Measurements from ENCODE around the gene STT3B. TPM values are rescaled to one million over a fixed set of nuclear protein-coding genes. Genes with fewer than 3 reads are reported as not detected.

The STT3B gene
- total RNA-seq, 1 experiment from 2014 or later = 155 TPM

GRCh38 chr3:31567036-31567435, 34.3 kb downstream of the STT3B start:
- Histone ChIP-seq H3F3A (ENCODE audit: insufficient read depth, low read depth) (no peaks in the 10 kb centered on the region), H3K4me2 (no peak overlapping the region), H3K9me3 (ENCODE audit: insufficient read depth, low read depth) (no peaks in the 10 kb centered on the region), H3K9me2 (ENCODE audit: insufficient read depth) (no peaks in the 10 kb centered on the region), H3K79me2 (ENCODE audit: low read depth) (peaks cover 86% of the 10 kb centered on the region), H3K4me3 (no peak overlapping the region), H3K4me1 (replicated peaks; ENCODE audit: insufficient read depth) (no peaks in the 10 kb centered on the region), H2AFZ (no peak overlapping the region), H3K27ac (no peak overlapping the region), H4K20me1 (ENCODE audit: insufficient read depth) (no peaks in the 10 kb centered on the region), H3K27me3 (ENCODE audit: insufficient read depth, low read depth) (no peaks in the 10 kb centered on the region), H3K36me3 (ENCODE audit: low read depth) (no peaks in the 10 kb centered on the region)
- DNase-seq = no peak
- no TSS peak for BruUV-seq (replicated peaks)
- POLR2A ChIA-PET (ENCODE audit: unreplicated experiment) = no interaction called here
- intact Hi-C loops (cut with micrococcal nuclease; ENCODE audit: unreplicated experiment) = no loop called here
- CTCF ChIA-PET = no interaction called here
- TF ChIP-seq CTCF (conservative IDR thresholded peaks at IDR 0.05) (no peak), EZH2 (IDR thresholded peaks at IDR 0.05; ENCODE audit: low read depth) (no peak)

GRCh38 chr3:31568649-31569048, 35.9 kb downstream of the STT3B start:
- ChIA-PET POLR2A (ENCODE audit: unreplicated experiment) (no interaction called here), CTCF (no interaction called here)

GRCh38 chr3:31571325-31571724, 38.6 kb downstream of the STT3B start:
- no peaks in the 10 kb centered on the region for H3K27me3 ChIP-seq (ENCODE audit: insufficient read depth, low read depth)
- no peak overlapping the region for H3K27ac ChIP-seq
- H3F3A ChIP-seq (ENCODE audit: insufficient read depth, low read depth) = no peaks in the 10 kb centered on the region
- no peaks in the 10 kb centered on the region for H3K9me3 ChIP-seq (ENCODE audit: insufficient read depth, low read depth)
- no peaks in the 10 kb centered on the region for H4K20me1 ChIP-seq (ENCODE audit: insufficient read depth)
- H3K36me3 ChIP-seq (ENCODE audit: low read depth) = no peaks in the 10 kb centered on the region
- no peak overlapping the region for H3K4me2 ChIP-seq
- BruUV-seq (replicated peaks) = no TSS peak
- intact Hi-C loops (cut with micrococcal nuclease; ENCODE audit: unreplicated experiment) = no loop called here
- H3K4me1 ChIP-seq (replicated peaks; ENCODE audit: insufficient read depth) = no peaks in the 10 kb centered on the region
- no peak overlapping the region for H3K4me3 ChIP-seq
- no peak overlapping the region for H2AFZ ChIP-seq
- H3K79me2 ChIP-seq (ENCODE audit: low read depth) = peaks cover 82% of the 10 kb centered on the region
- no peaks in the 10 kb centered on the region for H3K9me2 ChIP-seq (ENCODE audit: insufficient read depth)
- DNase-seq = no peak
- ChIA-PET POLR2A (ENCODE audit: unreplicated experiment) (no interaction called here), CTCF (no interaction called here)
- TF ChIP-seq CTCF (conservative IDR thresholded peaks at IDR 0.05) = no peak
- no peak for TF ChIP-seq EZH2 (IDR thresholded peaks at IDR 0.05; ENCODE audit: low read depth)

More at GRCh38 chr3:31568649-31569048, 35.9 kb downstream of the STT3B start:
- Histone ChIP-seq H3K27ac (no peak overlapping the region), H3K4me1 (replicated peaks; ENCODE audit: insufficient read depth) (no peaks in the 10 kb centered on the region), H3F3A (ENCODE audit: insufficient read depth, low read depth) (no peaks in the 10 kb centered on the region), H3K27me3 (ENCODE audit: insufficient read depth, low read depth) (no peaks in the 10 kb centered on the region), H3K4me2 (no peak overlapping the region), H2AFZ (no peak overlapping the region), H4K20me1 (ENCODE audit: insufficient read depth) (no peaks in the 10 kb centered on the region), H3K9me2 (ENCODE audit: insufficient read depth) (no peaks in the 10 kb centered on the region), H3K79me2 (ENCODE audit: low read depth) (peaks cover 85% of the 10 kb centered on the region), H3K36me3 (ENCODE audit: low read depth) (no peaks in the 10 kb centered on the region), H3K4me3 (no peak overlapping the region), H3K9me3 (ENCODE audit: insufficient read depth, low read depth) (no peaks in the 10 kb centered on the region)
- intact Hi-C loops (cut with micrococcal nuclease; ENCODE audit: unreplicated experiment) = no loop called here
- no TSS peak for BruUV-seq (replicated peaks)
- no peak for TF ChIP-seq EZH2 (IDR thresholded peaks at IDR 0.05; ENCODE audit: low read depth)
- no peak for TF ChIP-seq CTCF (conservative IDR thresholded peaks at IDR 0.05)
- DNase-seq = no peak
